Measurements from ENCODE around the gene TMCC1. TPM values are rescaled to one million over a fixed set of nuclear protein-coding genes. Genes with fewer than 3 reads are reported as not detected.
A peak's percentile ranks its signal among the peaks of the same experiment; 100 is the strongest.

TMCC1 gene
- total and polyA plus RNA-seq, 7 experiments from 2014 or later, result 2.6 to 39.4 (median 35.5) TPM

DNA sequence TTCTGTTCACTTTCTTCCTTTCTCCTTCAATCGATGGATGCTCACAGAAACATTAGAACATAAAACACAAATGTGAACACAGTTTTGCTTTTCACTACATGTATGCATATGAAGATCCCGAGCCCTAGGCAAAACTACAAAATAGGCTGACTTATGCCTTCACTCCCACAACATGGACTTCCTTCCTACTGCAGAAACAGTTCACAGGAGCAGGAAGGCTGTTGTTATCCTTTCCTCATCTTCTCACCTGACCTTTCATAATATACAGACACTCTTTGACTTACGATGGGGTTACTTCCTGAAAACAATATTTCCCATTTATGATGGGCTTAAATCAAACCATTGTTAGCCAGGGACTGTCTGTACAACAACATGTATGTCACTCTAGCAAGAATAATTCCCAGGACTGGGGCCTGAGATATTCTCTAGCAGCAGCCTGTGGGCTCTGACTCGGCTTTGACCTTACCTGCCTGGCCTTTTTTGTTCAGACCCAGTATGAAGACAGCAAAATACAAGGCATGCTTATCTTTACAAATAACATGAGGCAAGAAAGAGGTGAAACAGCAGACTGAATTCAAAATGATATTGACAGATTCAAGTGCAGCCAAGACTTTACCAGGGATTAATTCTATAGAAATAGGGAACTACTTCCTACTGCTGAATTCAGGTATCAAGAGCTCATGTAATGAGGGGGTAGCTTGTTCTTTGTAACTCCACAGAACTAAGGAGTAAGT lies 235.2 kb downstream of the TMCC1 start:
- peak overlapping the region in 1 of 10 donors; percentile 2 for H3K4me3 Mint-ChIP-seq
- Histone ChIP-seq H3K9me3 (ENCODE audit: control insufficient read depth in 2 of 3, low read length in 3 of 3) (no peaks in the 10 kb centered on the region), H3K4me3 (ENCODE audit: low read length) (no peak overlapping the region), H3K4me1 (ENCODE audit: control insufficient read depth in 2 of 2, insufficient read depth in 2 of 2, low read length in 2 of 2) (no peaks in the 10 kb centered on the region), H3K36me3 (ENCODE audit: control insufficient read depth in 2 of 3, insufficient read depth in 3 of 3, low read length in 3 of 3) (peaks cover 0 to 13% (median 0%) of the 10 kb centered on the region in 3 experiments), H3K27me3 (ENCODE audit: control insufficient read depth in 2 of 2, insufficient read depth in 2 of 2, low read length in 2 of 2) (no peaks in the 10 kb centered on the region), H3K27ac (ENCODE audit: low read depth, low read length) (no peak overlapping the region)
- peaks cover 2 to 10% (median 7%) of the 10 kb centered on the region in 5 donors for H3K36me3 Mint-ChIP-seq
- H3K9me3 Mint-ChIP-seq, result no peaks in the 10 kb centered on the region
- intact Hi-C loops (cut with micrococcal nuclease), result no loop called here
- H3K27ac Mint-ChIP-seq, result peak overlapping the region in 2 of 9 donors; percentile 4 to 11
- POLR2A ChIA-PET, result no interaction called here
- peaks cover 4 to 23% (median 17%) of the 10 kb centered on the region in 7 donors for H3K4me1 Mint-ChIP-seq
- ATAC-seq (no peak), DNase-seq (no peak)
- H3K27me3 Mint-ChIP-seq, result no peaks in the 10 kb centered on the region
- CTCF ChIA-PET, result no interaction called here

DNA sequence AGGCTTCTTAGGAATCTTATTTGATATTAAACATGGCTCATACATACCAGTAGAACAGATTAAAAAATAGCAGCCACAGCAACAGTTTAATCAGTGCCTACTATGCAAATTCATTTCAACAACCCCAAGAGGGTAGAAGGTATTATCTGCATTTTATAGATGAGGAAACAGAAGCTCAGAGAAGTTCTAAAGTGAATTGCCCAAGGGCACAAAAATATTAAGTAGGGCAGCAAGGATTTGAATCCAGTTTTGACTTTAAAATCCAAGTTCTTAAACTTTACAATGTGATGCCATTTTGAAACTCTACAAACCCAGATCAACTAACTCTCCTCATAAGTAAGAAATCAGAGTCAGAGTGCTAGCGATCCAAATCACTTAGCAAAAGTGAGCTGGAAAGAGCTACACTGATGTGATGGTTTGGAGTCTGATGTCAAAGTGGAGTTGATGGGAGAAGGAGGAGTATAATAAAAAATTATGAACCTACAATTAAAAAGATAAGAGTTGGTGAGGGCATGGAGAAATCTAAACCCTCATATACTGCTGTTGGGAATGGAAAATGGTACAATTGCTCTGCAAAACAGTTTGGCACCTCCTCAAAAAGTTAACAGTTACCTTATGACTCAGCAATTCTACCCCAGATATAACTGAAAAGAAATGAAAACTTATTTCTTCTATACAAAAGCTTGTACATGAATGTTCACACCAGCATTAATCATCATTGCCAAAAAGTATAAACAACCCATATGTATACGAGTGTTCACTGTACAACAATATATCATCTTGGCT lies 236.1 kb downstream of the TMCC1 start:
- no peak overlapping the region for H3K4me3 Mint-ChIP-seq
- no peak overlapping the region for H3K4me3 ChIP-seq (ENCODE audit: low read length)
- intact Hi-C loops (cut with micrococcal nuclease), result no loop called here
- no peak for ATAC-seq
- H3K36me3 Mint-ChIP-seq, result peaks cover 2 to 12% (median 7%) of the 10 kb centered on the region in 5 donors
- H3K27me3 ChIP-seq (ENCODE audit: control insufficient read depth in 2 of 2, insufficient read depth in 2 of 2, low read length in 2 of 2), result no peaks in the 10 kb centered on the region
- H3K4me1 Mint-ChIP-seq, result peaks cover 4 to 23% (median 14%) of the 10 kb centered on the region in 7 donors
- no peak for DNase-seq
- ChIA-PET CTCF (no interaction called here), POLR2A (no interaction called here)
- no peak overlapping the region for H3K27ac Mint-ChIP-seq
- no peaks in the 10 kb centered on the region for H3K27me3 Mint-ChIP-seq
- no peak overlapping the region for H3K27ac ChIP-seq (ENCODE audit: low read depth, low read length)
- H3K9me3 ChIP-seq (ENCODE audit: control insufficient read depth in 2 of 3, low read length in 3 of 3), result no peaks in the 10 kb centered on the region
- H3K9me3 Mint-ChIP-seq, result no peaks in the 10 kb centered on the region
- peaks cover 0 to 13% (median 0%) of the 10 kb centered on the region in 3 experiments for H3K36me3 ChIP-seq (ENCODE audit: control insufficient read depth in 2 of 3, insufficient read depth in 3 of 3, low read length in 3 of 3)
- H3K4me1 ChIP-seq (ENCODE audit: control insufficient read depth in 2 of 2, insufficient read depth in 2 of 2, low read length in 2 of 2), result no peaks in the 10 kb centered on the region

DNA sequence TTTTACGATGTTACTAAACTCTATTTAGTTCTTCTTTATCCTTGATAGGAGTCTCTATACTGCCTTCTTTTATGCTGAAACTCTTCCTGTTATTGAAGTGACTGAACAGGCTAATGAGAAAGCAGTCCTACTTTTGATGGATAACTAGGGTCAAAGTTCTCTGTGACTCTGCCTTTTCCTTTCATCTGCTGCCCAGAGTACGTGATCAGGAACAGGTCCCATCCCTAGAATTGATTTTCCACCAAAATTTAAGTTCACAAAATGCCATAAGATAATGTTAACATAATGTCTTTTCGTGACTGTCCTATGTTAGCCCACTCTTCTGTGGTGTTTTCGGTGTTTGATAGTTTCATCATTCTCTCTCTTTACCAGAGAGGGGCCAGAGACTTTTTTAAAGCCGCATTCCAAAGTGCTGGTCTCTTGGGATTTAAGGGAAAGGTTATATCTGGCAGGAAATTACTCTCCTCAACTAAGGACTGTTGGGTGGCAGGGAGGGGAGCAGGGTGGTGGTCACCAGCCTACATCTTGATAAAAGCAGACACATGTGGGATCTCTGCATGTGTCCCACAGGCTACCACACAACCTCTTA lies 236.8 kb downstream of the TMCC1 start:
- DNase-seq, result no peak
- intact Hi-C loops (cut with micrococcal nuclease), result no loop called here
- ChIA-PET POLR2A (no interaction called here), CTCF (no interaction called here)
- Mint-ChIP-seq H3K27ac (no peak overlapping the region), H3K9me3 (no peaks in the 10 kb centered on the region), H3K36me3 (peaks cover 2 to 15% (median 7%) of the 10 kb centered on the region in 5 donors), H3K4me1 (peaks cover 4 to 22% (median 12%) of the 10 kb centered on the region in 7 donors), H3K4me3 (no peak overlapping the region), H3K27me3 (no peaks in the 10 kb centered on the region)
- Histone ChIP-seq H3K4me1 (ENCODE audit: control insufficient read depth in 2 of 2, insufficient read depth in 2 of 2, low read length in 2 of 2) (no peaks in the 10 kb centered on the region), H3K27ac (ENCODE audit: low read depth, low read length) (no peak overlapping the region), H3K27me3 (ENCODE audit: control insufficient read depth in 2 of 2, insufficient read depth in 2 of 2, low read length in 2 of 2) (no peaks in the 10 kb centered on the region), H3K4me3 (ENCODE audit: low read length) (no peak overlapping the region), H3K36me3 (ENCODE audit: control insufficient read depth in 2 of 3, insufficient read depth in 3 of 3, low read length in 3 of 3) (peaks cover 0 to 13% (median 0%) of the 10 kb centered on the region in 3 experiments), H3K9me3 (ENCODE audit: control insufficient read depth in 2 of 3, low read length in 3 of 3) (no peaks in the 10 kb centered on the region)
- no peak for ATAC-seq

DNA sequence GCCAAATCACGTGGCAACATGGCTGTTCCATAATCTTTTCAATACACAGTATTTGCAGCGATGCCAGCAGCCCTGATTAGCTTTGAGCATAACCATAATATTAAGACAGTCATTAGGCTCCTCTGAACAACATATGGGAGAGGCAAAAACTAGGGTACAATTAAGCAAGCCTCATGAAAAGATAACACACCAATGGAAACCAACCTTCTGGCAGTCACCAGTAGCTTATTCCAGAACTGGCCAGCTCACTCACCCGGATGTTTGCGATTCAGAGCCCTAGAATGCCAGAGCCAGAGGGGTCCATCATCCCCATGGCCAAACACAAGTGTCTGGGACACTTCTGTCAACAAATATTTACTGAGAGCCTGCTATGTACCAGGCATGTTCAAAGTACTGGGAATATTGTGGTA lies 238.2 kb downstream of the TMCC1 start:
- Histone ChIP-seq H3K4me1 (ENCODE audit: control insufficient read depth in 2 of 2, insufficient read depth in 2 of 2, low read length in 2 of 2) (no peaks in the 10 kb centered on the region), H3K9me3 (ENCODE audit: control insufficient read depth in 2 of 3, low read length in 3 of 3) (no peaks in the 10 kb centered on the region), H3K27ac (ENCODE audit: low read depth, low read length) (no peak overlapping the region), H3K36me3 (ENCODE audit: control insufficient read depth in 2 of 3, insufficient read depth in 3 of 3, low read length in 3 of 3) (peaks cover 0 to 17% (median 0%) of the 10 kb centered on the region in 3 experiments), H3K27me3 (ENCODE audit: control insufficient read depth in 2 of 2, insufficient read depth in 2 of 2, low read length in 2 of 2) (no peaks in the 10 kb centered on the region), H3K4me3 (ENCODE audit: low read length) (no peak overlapping the region)
- peaks cover 2 to 29% (median 7%) of the 10 kb centered on the region in 5 donors for H3K36me3 Mint-ChIP-seq
- ATAC-seq (no peak), DNase-seq (no peak)
- no peaks in the 10 kb centered on the region for H3K27me3 Mint-ChIP-seq
- peaks cover 4 to 22% (median 13%) of the 10 kb centered on the region in 7 donors for H3K4me1 Mint-ChIP-seq
- intact Hi-C loops (cut with micrococcal nuclease), result no loop called here
- H3K27ac Mint-ChIP-seq, result no peak overlapping the region
- CTCF ChIA-PET, result no interaction called here
- no peaks in the 10 kb centered on the region for H3K9me3 Mint-ChIP-seq
- POLR2A ChIA-PET, result no interaction called here
- H3K4me3 Mint-ChIP-seq, result no peak overlapping the region

DNA sequence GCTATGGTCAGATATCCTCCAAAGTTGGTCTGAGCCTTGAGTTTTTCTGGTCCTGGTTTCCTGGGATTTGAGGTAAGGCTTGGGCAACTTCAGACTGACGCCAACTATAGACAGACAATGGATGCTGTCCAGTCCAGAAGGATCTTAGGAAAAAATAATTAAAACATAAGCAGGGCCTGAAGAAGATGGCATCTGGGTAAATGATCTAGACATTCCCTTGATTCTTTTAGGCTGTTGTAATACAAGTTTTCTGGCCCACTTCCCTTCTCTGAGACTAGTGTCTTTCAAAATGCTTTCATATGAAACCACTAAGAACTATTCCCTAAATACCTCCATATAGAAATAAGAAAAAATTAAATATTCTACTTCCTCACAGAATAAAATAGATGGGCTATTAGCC lies 239.4 kb downstream of the TMCC1 start:
- ChIA-PET POLR2A (no interaction called here), CTCF (no interaction called here)
- DNase-seq, result no peak
- Mint-ChIP-seq H3K36me3 (peaks cover 2 to 32% (median 7%) of the 10 kb centered on the region in 5 donors), H3K4me1 (peaks cover 4 to 22% (median 9%) of the 10 kb centered on the region in 7 donors), H3K27me3 (peaks cover 0 to 2% (median 0%) of the 10 kb centered on the region in 5 donors), H3K9me3 (no peaks in the 10 kb centered on the region), H3K27ac (no peak overlapping the region), H3K4me3 (no peak overlapping the region)
- no peaks in the 10 kb centered on the region for H3K9me3 ChIP-seq (ENCODE audit: control insufficient read depth in 2 of 3, low read length in 3 of 3)
- intact Hi-C loops (cut with micrococcal nuclease), result no loop called here
- no peaks in the 10 kb centered on the region for H3K4me1 ChIP-seq (ENCODE audit: control insufficient read depth in 2 of 2, insufficient read depth in 2 of 2, low read length in 2 of 2)
- peaks cover 0 to 17% (median 0%) of the 10 kb centered on the region in 3 experiments for H3K36me3 ChIP-seq (ENCODE audit: control insufficient read depth in 2 of 3, insufficient read depth in 3 of 3, low read length in 3 of 3)
- no peaks in the 10 kb centered on the region for H3K27me3 ChIP-seq (ENCODE audit: control insufficient read depth in 2 of 2, insufficient read depth in 2 of 2, low read length in 2 of 2)
- ATAC-seq, result no peak
- no peak overlapping the region for H3K4me3 ChIP-seq (ENCODE audit: low read length)
- H3K27ac ChIP-seq (ENCODE audit: low read depth, low read length), result no peak overlapping the region

DNA sequence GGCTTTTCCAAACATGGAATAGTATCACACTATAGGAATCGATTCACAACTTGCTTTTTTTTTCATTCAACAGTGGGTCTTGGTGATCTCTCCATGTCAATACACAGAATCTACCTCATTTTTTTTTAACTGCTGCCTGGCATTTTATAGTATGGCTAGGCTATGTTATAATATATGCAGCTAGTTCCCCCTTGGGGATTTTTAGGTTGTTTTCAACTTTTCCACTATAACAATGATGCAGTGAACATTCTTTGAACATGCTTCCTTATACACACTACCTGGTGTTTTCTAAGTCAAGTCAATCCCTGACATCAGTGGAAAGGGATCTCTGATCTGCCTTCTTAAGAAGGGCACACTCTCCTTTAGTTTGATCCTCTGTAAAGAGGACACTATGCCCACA lies 240.5 kb downstream of the TMCC1 start:
- no peaks in the 10 kb centered on the region for H3K9me3 ChIP-seq (ENCODE audit: control insufficient read depth in 2 of 3, low read length in 3 of 3)
- H3K27ac Mint-ChIP-seq, result no peak overlapping the region
- peaks cover 2 to 41% (median 8%) of the 10 kb centered on the region in 5 donors for H3K36me3 Mint-ChIP-seq

More for the DNA sequence above, 240.5 kb downstream of the TMCC1 start:
- H3K27ac ChIP-seq (ENCODE audit: low read depth, low read length), result no peak overlapping the region
- Mint-ChIP-seq H3K4me3 (no peak overlapping the region), H3K4me1 (peaks cover 1 to 16% (median 3%) of the 10 kb centered on the region in 7 donors), H3K9me3 (no peaks in the 10 kb centered on the region), H3K27me3 (peaks cover 0 to 2% (median 0%) of the 10 kb centered on the region in 5 donors)
- H3K4me1 ChIP-seq (ENCODE audit: control insufficient read depth in 2 of 2, insufficient read depth in 2 of 2, low read length in 2 of 2), result no peaks in the 10 kb centered on the region
- H3K4me3 ChIP-seq (ENCODE audit: low read length), result no peak overlapping the region
- no peaks in the 10 kb centered on the region for H3K27me3 ChIP-seq (ENCODE audit: control insufficient read depth in 2 of 2, insufficient read depth in 2 of 2, low read length in 2 of 2)
- ChIA-PET CTCF (no interaction called here), POLR2A (no interaction called here)
- ATAC-seq (no peak), DNase-seq (no peak)
- intact Hi-C loops (cut with micrococcal nuclease), result no loop called here
- H3K36me3 ChIP-seq (ENCODE audit: control insufficient read depth in 2 of 3, insufficient read depth in 3 of 3, low read length in 3 of 3), result peaks cover 0 to 17% (median 0%) of the 10 kb centered on the region in 3 experiments

All from naive thymus-derived CD4-positive, alpha-beta T cell (primary cell).